WTC11 (cell line): Measurements from ENCODE around the gene SMPX.

ENCODE experiments used
- CBFB ChIP-seq: sonication (generic); formaldehyde crosslinking; IDR thresholded peaks from 2 replicates; pipeline ENCODE4 v1.8.1; 2022; ENCODE audit warnings: mild to moderate bottlenecking, low read depth, missing genetic modification reagents
- NFYB ChIP-seq: sonication (generic); formaldehyde crosslinking; conservative IDR thresholded peaks from 2 replicates; pipeline ENCODE4 v1.8.0; 2022; ENCODE audit warnings: low read depth, missing genetic modification reagents
- OVOL2 ChIP-seq: fragments of 250-450 bp; sonication (Bioruptor Pico); IDR thresholded peaks from 2 replicates; pipeline ENCODE4 v1.9.0; 2021; ENCODE audit warnings: mild to moderate bottlenecking, borderline replicate concordance
- SP1 ChIP-seq: sonication (generic); formaldehyde crosslinking; conservative IDR thresholded peaks from 2 replicates; pipeline ENCODE4 v1.8.1; 2022; ENCODE audit warnings: missing genetic modification reagents
- ZNF232 ChIP-seq: sonication (generic); formaldehyde crosslinking; IDR thresholded peaks from 2 replicates; pipeline ENCODE4 v1.8.0; 2022; ENCODE audit warnings: mild to moderate bottlenecking, missing genetic modification reagents
- ZNF396 ChIP-seq: fragments of 250-450 bp; sonication (Bioruptor Pico); IDR thresholded peaks from 2 replicates; pipeline ENCODE4 v1.8.0; 2021; ENCODE audit warnings: mild to moderate bottlenecking, moderate library complexity, borderline replicate concordance
- ZNF423 ChIP-seq: fragments of 250-450 bp; sonication (Bioruptor Pico); IDR thresholded peaks from 2 replicates; pipeline ENCODE4 v2.1.2; 2022; ENCODE audit warnings: mild to moderate bottlenecking, moderate library complexity
- TF ChIP-seq, protein P1 (sequence below): sonication (generic); formaldehyde crosslinking; IDR thresholded peaks from 2 replicates; pipeline ENCODE4 v1.8.1; 2023; ENCODE audit warnings: mild to moderate bottlenecking, missing genetic modification reagents, moderate library complexity
- TF ChIP-seq, protein P2 (sequence below): fragments of 200-600 bp; IDR thresholded peaks from 2 replicates; pipeline ENCODE4 v1.8.0; 2022; ENCODE audit warnings: antibody characterized with exemption
- TF ChIP-seq, protein P3 (sequence below): sonication (generic); formaldehyde crosslinking; IDR thresholded peaks from 2 replicates; pipeline ENCODE4 v1.8.1; 2023; ENCODE audit warnings: mild to moderate bottlenecking, missing genetic modification reagents, borderline replicate concordance
- TF ChIP-seq, protein P4 (sequence below): sonication (generic); formaldehyde crosslinking; IDR thresholded peaks from 2 replicates; pipeline ENCODE4 v1.8.0; 2022; ENCODE audit warnings: mild to moderate bottlenecking, missing genetic modification reagents

DNA sequence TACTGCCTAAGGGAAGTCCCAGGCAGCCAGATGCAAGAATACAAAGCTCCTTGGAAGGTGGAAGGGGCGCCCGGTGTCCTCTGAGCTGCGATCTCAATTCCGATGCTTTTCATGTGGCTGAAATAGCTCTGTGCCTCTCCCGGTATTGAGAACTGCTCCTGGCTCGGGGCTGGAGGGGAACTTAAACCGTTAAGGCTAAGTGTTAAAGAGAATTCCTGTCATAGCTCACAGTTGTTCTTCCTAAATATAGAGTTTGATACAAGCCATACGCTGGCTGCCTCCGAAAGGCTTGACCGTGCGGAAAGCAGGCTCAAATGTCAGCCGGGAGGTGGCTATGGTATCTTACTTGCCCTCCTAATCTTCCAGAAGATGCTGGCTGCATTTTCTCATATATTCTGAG lies at the start of gene SMPX:
- TF ChIP-seq ZNF232: no peak
- TF ChIP-seq, protein P1, sequence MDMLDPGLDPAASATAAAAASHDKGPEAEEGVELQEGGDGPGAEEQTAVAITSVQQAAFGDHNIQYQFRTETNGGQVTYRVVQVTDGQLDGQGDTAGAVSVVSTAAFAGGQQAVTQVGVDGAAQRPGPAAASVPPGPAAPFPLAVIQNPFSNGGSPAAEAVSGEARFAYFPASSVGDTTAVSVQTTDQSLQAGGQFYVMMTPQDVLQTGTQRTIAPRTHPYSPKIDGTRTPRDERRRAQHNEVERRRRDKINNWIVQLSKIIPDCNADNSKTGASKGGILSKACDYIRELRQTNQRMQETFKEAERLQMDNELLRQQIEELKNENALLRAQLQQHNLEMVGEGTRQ (CRISPR knock-in tag): no peak
- no peak for TF ChIP-seq SP1 (CRISPR knock-in tag)
- no peak for TF ChIP-seq NFYB (CRISPR knock-in tag)
- TF ChIP-seq, protein P2, sequence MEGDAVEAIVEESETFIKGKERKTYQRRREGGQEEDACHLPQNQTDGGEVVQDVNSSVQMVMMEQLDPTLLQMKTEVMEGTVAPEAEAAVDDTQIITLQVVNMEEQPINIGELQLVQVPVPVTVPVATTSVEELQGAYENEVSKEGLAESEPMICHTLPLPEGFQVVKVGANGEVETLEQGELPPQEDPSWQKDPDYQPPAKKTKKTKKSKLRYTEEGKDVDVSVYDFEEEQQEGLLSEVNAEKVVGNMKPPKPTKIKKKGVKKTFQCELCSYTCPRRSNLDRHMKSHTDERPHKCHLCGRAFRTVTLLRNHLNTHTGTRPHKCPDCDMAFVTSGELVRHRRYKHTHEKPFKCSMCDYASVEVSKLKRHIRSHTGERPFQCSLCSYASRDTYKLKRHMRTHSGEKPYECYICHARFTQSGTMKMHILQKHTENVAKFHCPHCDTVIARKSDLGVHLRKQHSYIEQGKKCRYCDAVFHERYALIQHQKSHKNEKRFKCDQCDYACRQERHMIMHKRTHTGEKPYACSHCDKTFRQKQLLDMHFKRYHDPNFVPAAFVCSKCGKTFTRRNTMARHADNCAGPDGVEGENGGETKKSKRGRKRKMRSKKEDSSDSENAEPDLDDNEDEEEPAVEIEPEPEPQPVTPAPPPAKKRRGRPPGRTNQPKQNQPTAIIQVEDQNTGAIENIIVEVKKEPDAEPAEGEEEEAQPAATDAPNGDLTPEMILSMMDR: no peak
- no peak for TF ChIP-seq ZNF423 (CRISPR knock-in tag)
- TF ChIP-seq, protein P3, sequence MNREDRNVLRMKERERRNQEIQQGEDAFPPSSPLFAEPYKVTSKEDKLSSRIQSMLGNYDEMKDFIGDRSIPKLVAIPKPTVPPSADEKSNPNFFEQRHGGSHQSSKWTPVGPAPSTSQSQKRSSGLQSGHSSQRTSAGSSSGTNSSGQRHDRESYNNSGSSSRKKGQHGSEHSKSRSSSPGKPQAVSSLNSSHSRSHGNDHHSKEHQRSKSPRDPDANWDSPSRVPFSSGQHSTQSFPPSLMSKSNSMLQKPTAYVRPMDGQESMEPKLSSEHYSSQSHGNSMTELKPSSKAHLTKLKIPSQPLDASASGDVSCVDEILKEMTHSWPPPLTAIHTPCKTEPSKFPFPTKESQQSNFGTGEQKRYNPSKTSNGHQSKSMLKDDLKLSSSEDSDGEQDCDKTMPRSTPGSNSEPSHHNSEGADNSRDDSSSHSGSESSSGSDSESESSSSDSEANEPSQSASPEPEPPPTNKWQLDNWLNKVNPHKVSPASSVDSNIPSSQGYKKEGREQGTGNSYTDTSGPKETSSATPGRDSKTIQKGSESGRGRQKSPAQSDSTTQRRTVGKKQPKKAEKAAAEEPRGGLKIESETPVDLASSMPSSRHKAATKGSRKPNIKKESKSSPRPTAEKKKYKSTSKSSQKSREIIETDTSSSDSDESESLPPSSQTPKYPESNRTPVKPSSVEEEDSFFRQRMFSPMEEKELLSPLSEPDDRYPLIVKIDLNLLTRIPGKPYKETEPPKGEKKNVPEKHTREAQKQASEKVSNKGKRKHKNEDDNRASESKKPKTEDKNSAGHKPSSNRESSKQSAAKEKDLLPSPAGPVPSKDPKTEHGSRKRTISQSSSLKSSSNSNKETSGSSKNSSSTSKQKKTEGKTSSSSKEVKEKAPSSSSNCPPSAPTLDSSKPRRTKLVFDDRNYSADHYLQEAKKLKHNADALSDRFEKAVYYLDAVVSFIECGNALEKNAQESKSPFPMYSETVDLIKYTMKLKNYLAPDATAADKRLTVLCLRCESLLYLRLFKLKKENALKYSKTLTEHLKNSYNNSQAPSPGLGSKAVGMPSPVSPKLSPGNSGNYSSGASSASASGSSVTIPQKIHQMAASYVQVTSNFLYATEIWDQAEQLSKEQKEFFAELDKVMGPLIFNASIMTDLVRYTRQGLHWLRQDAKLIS (CRISPR knock-in tag): no peak
- no peak for TF ChIP-seq OVOL2 (CRISPR knock-in tag)
- TF ChIP-seq, protein P4, sequence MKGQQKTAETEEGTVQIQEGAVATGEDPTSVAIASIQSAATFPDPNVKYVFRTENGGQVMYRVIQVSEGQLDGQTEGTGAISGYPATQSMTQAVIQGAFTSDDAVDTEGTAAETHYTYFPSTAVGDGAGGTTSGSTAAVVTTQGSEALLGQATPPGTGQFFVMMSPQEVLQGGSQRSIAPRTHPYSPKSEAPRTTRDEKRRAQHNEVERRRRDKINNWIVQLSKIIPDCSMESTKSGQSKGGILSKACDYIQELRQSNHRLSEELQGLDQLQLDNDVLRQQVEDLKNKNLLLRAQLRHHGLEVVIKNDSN (CRISPR knock-in tag): no peak
- no peak for TF ChIP-seq CBFB (CRISPR knock-in tag)
- no peak for TF ChIP-seq ZNF396 (CRISPR knock-in tag)
